ENCODE data around the gene CCDC188. TPM values are rescaled to one million over a fixed set of nuclear protein-coding genes. Genes with fewer than 3 reads are reported as not detected.

CCDC188 gene
- total and polyA plus RNA-seq, 2 of the 8 experiments (the other 6 are each of a cell fraction or from before 2014, with no cell fraction given): not detected

DNA sequence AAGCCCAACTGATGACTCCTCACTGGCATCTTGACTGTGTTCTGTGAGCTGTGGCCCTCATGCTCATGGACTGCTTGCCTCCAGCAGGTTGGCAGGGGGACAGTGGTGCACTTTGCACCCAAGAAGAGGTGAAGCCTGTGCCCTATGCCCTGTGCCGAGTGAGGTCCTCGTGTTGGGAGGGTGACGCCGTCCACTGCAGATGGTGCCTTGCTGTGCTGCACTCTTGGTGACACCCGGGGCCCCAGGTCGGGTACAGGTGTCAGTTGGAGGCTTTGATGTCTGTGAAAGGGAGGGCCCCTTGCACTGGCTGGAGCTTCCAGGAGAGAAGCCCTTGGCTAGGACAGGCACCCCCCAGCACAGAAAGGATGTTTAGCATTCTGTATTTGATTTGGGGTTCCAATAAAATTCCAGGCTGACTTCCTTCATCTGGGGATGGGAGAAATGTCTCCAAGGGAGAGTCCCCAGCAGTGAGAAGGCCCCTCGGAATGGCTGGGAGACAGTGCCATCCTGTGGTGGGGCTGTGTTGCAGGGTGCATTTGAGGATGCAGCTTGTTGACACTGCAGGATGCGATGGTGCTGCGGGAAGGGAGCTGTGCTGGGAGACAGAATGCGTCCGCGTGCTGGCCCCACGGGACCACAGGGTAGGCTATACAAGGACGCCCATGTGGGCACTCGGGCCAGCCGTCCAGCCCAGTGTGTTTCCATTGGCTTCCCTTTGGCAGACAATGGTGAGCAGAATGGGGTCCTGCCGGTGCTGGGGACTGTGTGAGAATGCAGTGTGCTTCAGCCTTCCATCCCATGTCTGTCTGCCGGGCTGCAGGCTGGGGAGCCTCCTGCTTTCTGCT lies 21.7 kb downstream of the CCDC188 start:
- Histone ChIP-seq H4K20me1 (replicated peaks in 1 of 2; ENCODE audit: control insufficient read depth in 1 of 2, insufficient read depth in 2 of 2, low read length in 2 of 2) (peaks cover 19 to 36% of the 10 kb centered on the region in 2 experiments), H2BK120ac (replicated peaks; ENCODE audit: low read depth, low read length) (no peak overlapping the region), H3K79me2 (ENCODE audit: control insufficient read depth in 1 of 2, insufficient read depth in 2 of 2, low read length in 2 of 2) (peaks cover 0 to 12% of the 10 kb centered on the region in 2 experiments; a peak in 1 of 4 replicates), H3K27me3 (replicated peaks in 1 of 4; ENCODE audit: control insufficient read depth in 3 of 4, extremely low read depth in 1 of 4, insufficient read depth in 3 of 4, low read length in 3 of 4) (no peaks in the 10 kb centered on the region; a peak in 2 of 7 replicates), H3K23ac (ENCODE audit: insufficient read length) (no peak overlapping the region), H3K27ac (ENCODE audit: low read depth, low read length) (no peak overlapping the region), H3K36me3 (ENCODE audit: control insufficient read depth in 2 of 4, insufficient read depth in 4 of 4, low read length in 3 of 4) (peaks cover 20 to 38% (median 25%) of the 10 kb centered on the region in 4 experiments), H3K23me2 (ENCODE audit: low read depth, low read length) (peaks cover 7% of the 10 kb centered on the region; the same call in 1 of the 2 replicates), H3K4me2 (ENCODE audit: insufficient read depth in 1 of 2, low read depth in 2 of 2, low read length in 2 of 2) (no peak overlapping the region), H2BK20ac (ENCODE audit: low read length) (no peak overlapping the region), H2AFZ (ENCODE audit: low read length) (no peak overlapping the region), H3K79me1 (ENCODE audit: low read depth, low read length) (peaks cover under 1% of the 10 kb centered on the region), H4K91ac (replicated peaks; ENCODE audit: insufficient read length, low read length) (no peak overlapping the region), H4K5ac (ENCODE audit: insufficient read length, low read depth, low read length) (no peak overlapping the region), H4K8ac (ENCODE audit: extremely low read depth, insufficient read depth, low read length) (0 out of 2 replicates have a peak overlapping the region, but pooled peaks have one; percentile 53), H3K4me1 (replicated peaks in 1 of 4; ENCODE audit: control insufficient read depth in 3 of 4, insufficient read depth in 4 of 4, low read length in 3 of 4) (peaks cover 0 to 12% (median 7%) of the 10 kb centered on the region in 4 experiments; a peak in 4 of 7 replicates), H3K4ac (replicated peaks; ENCODE audit: insufficient read length, low read depth, low read length) (peak overlapping the region; percentile 44), H2BK12ac (ENCODE audit: low read depth, low read length) (no peak overlapping the region), H2AK5ac (ENCODE audit: low read depth, low read length) (no peak overlapping the region), H2BK5ac (ENCODE audit: low read depth, low read length) (0 out of 2 replicates have a peak overlapping the region, but pooled peaks have one; percentile 16), H3K56ac (replicated peaks; ENCODE audit: insufficient read length, low read depth, low read length) (no peak overlapping the region), H2BK15ac (ENCODE audit: low read length) (no peak overlapping the region), H3K9me3 (ENCODE audit: insufficient read depth in 2 of 2, low read depth in 1 of 2, low read length in 1 of 2) (no peaks in the 10 kb centered on the region), H3K18ac (ENCODE audit: extremely low read depth, low read length) (no peak overlapping the region), H3K14ac (ENCODE audit: insufficient read length) (no peak overlapping the region), H3K9ac (replicated peaks in 1 of 4; ENCODE audit: extremely low read depth in 1 of 4, low read depth in 3 of 4, low read length in 3 of 4) (no peak overlapping the region), H3K4me3 (ENCODE audit: extremely low read depth in 1 of 4, insufficient read depth in 2 of 4, low read depth in 3 of 4, low read length in 4 of 4) (no peak overlapping the region)
- ChIA-PET POLR2A (ENCODE audit: partially characterized antibody) (interaction anchor here (0.8 to 8.3 kb wide), 20 partner anchors 9 to 172 kb away, joined by 3 to 223 read pairs (median 6); partner anchors contain the start of genes DGCR8, RANBP1, TANGO2 and TRMT2A), CTCF (ENCODE audit: partially characterized antibody) (interaction anchor here (0.6 to 2.6 kb wide), 7 partner anchors 10 to 167 kb away, joined by 3 to 18 read pairs (median 6); partner anchors contain the start of gene TRMT2A)
- peak in 1 of 2 experiments; percentile 76 for DNase-seq (ENCODE audit: low read depth in 1 of 2, low spot score in 2 of 2)
- whole genome bisulfite sequencing, 2 experiments (ENCODE audit: extremely low coverage in 1 of 2, insufficient coverage in 1 of 2, insufficient read length in 1 of 2, insufficient replicate concordance in 2 of 2, low coverage in 1 of 2, low lambda C conversion rate in 2 of 2, missing lambda C conversion rate in 1 of 2): 85% methylated on average over 18 of the region's 18 CpGs; no CpG with 5 or more reads in 1 of the 2 experiments
- FAIRE-seq: no peak
- TF ChIP-seq EP300 (IDR thresholded peaks at IDR 0.05; ENCODE audit: borderline replicate concordance in 1 of 2, low read depth in 2 of 2, low read length in 2 of 2) (no peak), RFX5 (IDR thresholded peaks at IDR 0.05; ENCODE audit: borderline replicate concordance, low read depth, low read length) (no peak), SRF (IDR thresholded peaks at IDR 0.05; ENCODE audit: low read depth, low read length) (peak; percentile 53), POLR2A (IDR thresholded peaks at IDR 0.05; ENCODE audit: control extremely low read depth in 1 of 2, low read depth in 2 of 2, low read length in 2 of 2) (peak in 1 of 2 experiments; percentile 21; a peak in 1 of 3 replicates), POLR2AphosphoS5 (IDR thresholded peaks at IDR 0.05; ENCODE audit: low read depth, low read length) (peak; percentile 77), RAD21 (IDR thresholded peaks at IDR 0.05 in 1 of 2, conservative IDR thresholded peaks at IDR 0.05 in 1 of 2; ENCODE audit: low read depth in 2 of 2, low read length in 2 of 2) (peak; percentile 35 to 53; a peak in 3 of 4 replicates)
- TF ChIP-seq, protein P1, sequence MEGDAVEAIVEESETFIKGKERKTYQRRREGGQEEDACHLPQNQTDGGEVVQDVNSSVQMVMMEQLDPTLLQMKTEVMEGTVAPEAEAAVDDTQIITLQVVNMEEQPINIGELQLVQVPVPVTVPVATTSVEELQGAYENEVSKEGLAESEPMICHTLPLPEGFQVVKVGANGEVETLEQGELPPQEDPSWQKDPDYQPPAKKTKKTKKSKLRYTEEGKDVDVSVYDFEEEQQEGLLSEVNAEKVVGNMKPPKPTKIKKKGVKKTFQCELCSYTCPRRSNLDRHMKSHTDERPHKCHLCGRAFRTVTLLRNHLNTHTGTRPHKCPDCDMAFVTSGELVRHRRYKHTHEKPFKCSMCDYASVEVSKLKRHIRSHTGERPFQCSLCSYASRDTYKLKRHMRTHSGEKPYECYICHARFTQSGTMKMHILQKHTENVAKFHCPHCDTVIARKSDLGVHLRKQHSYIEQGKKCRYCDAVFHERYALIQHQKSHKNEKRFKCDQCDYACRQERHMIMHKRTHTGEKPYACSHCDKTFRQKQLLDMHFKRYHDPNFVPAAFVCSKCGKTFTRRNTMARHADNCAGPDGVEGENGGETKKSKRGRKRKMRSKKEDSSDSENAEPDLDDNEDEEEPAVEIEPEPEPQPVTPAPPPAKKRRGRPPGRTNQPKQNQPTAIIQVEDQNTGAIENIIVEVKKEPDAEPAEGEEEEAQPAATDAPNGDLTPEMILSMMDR (IDR thresholded peaks at IDR 0.05; ENCODE audit: control extremely low read depth in 1 of 3, insufficient read depth in 1 of 3, low read depth in 1 of 3, low read length in 3 of 3): peak; percentile 31 to 81 (median 64)
